NCI-H128 (cell line): ENCODE results near the gene COL21A1.

Experiments
- DNase-seq: peaks from one replicate; lab custom pipeline; 2025; ENCODE audit not compliant: unreplicated experiment; lab: John Stamatoyannopoulos, UW

Gene COL21A1

DNA sequence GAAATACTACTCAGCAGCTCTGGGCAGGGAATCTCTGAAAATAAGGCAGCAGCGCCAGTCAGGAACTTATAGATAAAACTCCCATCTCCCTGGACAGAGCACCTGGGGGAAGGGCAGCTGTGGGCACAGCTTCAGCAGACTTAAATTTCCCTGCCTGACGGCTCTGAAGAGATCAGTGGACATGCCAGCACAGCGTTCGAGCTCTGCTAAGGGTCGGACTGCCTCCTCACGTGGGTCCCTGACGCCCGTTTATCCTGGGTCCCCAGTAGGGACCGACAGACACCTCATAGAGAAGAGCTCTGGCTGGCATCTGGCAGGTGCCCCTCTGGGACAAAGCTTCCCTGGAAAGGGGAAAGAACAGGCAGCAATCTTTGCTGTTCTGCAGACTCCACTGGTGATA is 59.0 kb downstream of the COL21A1 start:
- no peak for DNase-seq

DNA sequence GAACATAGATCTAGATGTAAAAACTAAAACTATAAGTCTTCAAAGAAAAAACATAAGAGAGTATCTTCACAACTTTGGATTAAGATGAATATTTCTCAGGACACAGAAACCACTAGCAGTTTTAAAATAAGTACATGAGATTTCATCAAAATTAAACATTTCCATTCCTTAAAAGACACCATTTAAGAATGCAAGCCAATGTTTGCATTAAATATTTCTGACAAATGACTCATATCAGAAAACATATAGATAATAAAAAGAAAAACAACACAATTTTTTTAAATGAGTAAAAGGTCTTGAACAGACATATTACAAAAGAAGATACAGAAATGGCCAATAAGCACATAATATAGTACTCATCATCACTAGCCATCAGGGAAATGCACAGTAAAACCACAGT is 59.7 kb downstream of the COL21A1 start:
- no peak for DNase-seq

DNA sequence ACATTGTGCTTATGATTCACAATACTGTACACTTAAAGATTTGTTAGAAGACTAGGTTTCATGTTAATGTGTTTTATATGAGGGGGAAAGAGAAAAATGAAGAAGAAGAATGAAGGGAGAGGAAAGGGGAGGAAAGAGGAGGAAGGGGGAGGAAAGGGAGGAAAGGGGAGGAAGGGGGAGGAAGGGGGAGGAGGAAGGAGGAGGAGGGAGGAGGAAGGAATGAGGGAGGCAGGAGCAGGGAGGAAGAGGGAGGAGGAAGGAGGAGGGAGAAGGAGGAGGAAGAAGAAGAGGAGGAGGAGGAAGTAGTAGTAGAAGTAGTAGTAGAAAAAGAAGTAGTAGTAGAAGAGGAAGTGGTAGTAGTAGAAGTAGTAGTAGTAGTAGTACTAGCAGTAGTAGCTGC is 70.6 kb downstream of the COL21A1 start:
- DNase-seq, result no peak

- no peak for DNase-seq
Measured at GRCh38 chr6:56173228-56173627, 74.2 kb downstream of the COL21A1 start.

GRCh38 chr6:56172144-56172543 is 75.2 kb downstream of the COL21A1 start:
- no peak for DNase-seq

DNA sequence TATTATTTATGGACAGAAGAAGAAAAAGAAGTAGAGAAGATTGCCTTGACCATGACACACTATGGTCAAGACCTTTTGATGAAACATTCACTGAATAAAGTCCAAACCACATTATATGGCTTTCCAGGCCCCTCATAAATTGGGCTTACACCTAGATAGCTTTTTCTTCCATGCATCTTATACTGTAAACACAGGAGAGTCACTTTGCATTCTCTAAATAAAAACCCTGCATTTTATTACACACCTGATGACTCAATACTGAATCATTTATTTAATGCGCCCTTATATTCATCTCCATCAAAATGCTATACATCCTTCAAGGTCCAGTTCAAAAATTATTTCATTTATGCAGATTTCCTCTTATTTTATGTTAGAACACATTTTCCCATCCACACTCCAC is 78.0 kb downstream of the COL21A1 start:
- DNase-seq, result no peak

GRCh38 chr6:56168596-56168995 is 78.8 kb downstream of the COL21A1 start:
- no peak for DNase-seq

- DNase-seq, result no peak
Measured at GRCh38 chr6:56162081-56162480, 85.3 kb downstream of the COL21A1 start.

- DNase-seq, result no peak
Measured at GRCh38 chr6:56160489-56160888, 86.9 kb downstream of the COL21A1 start.

- no peak for DNase-seq
Measured at GRCh38 chr6:56158571-56158970, 88.8 kb downstream of the COL21A1 start.

- no peak for DNase-seq
Measured at GRCh38 chr6:56156643-56157042, 90.7 kb downstream of the COL21A1 start.

DNA sequence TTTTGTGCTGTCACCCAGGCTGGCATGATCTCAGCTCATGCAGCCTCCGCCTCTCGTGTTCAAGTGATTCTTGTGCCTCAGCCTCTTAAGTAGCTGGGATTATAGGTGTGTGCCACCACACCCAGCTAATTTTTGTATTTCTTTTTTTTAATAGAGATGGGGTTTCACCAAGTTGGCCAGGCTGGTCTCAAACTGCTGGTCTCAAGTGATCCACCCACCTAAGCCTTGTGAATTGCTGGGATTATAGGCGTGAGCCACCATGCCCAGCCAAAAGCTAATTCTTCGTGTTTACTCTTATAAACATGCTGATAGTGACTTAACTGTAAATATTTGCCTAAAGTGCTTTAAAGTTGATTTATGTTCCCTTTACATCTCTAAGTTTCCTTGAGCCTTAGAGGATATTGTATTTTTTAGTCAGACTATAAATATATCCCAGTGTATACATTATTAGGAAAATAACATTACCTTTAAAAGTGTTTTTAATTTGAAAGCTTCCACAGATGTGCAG is 91.7 kb downstream of the COL21A1 start:
- no peak for DNase-seq

- no peak for DNase-seq
Measured at GRCh38 chr6:56154076-56154475, 93.3 kb downstream of the COL21A1 start.

GRCh38 chr6:56152611-56153010 is 94.8 kb downstream of the COL21A1 start:
- DNase-seq, result no peak

DNA sequence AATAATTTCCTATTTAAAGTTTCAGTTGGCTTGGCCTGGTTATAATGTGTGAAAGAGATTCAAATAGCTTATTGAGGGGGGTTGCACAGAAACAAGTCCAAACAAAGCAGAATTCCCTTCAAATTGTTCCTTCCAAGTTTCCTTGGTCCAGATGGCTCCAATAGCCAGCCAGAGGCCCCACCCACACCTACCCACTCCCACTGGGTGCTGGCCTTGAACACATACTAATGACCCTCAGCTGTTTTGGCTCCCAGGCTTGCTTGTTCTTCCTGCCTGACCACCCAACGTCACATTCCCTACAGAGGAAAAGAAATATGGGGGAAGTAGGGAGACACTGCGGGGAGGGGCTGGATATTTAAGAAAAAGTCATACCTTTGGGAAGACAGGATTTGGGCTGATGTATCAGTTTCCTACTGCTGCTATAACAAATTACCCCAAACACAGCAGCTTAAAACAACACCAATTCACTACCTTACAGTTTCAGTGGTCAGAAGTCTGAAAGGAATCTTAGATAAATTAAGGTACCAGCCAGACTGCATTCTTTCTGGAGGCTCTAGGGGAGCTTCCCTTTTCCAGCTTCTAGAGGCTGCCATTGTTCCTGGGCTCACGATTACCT is 95.7 kb downstream of the COL21A1 start:
- DNase-seq, result no peak

DNA sequence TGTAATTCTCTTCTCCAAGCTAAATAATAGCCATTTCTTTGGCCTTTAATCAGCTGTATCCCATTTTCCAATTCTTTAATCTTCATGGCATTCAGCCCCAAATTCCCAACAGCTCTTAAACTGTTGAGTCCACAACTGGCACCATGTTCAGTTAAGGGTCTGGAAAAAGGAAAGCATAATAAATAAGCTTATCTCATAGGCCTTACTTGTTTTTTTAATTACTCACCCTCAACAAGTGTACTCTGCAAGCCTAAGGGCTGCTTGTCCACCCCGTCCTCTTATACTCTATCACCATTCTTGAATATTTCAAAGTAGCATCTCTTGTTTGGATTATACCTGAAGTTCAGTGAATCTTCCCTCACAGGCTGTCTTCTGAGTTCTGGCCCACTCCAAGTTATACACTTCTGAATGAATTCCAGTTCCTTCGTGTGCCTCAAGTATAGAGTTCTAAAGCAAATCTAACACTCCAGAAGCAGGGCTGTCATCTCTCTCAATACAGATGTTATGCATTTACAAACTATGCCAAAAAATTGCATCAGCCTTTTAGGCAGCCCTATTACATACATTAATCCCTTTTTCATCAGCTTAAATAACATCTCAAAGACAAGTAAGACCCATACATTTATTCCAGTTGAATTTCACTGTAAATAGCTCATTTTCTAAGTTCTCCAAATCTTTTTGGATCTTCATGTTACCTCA is 98.7 kb downstream of the COL21A1 start:
- DNase-seq, result no peak

- DNase-seq, result no peak
Measured at GRCh38 chr6:56147766-56148165, 99.6 kb downstream of the COL21A1 start.

DNA sequence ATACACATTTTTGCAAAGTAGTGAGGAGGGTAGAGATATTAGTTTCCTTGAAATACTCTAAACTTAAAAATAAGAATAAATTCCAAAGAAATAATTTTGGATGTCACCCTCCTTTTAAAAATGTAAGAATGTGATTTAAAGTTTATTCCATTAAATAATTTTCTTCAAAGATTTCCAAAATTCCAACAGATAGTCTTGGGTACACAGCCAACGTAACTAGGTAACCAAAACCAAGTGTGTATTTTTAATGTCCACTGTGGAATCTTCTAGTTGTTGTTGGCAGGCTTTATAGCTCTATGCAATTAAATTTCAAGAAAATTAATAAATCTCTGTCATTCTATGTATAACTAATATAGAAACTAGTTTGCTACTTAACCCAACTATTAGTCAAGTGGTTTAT is 101.3 kb downstream of the COL21A1 start:
- no peak for DNase-seq

- no peak for DNase-seq
Measured at GRCh38 chr6:56145616-56146015, 101.8 kb downstream of the COL21A1 start.

GRCh38 chr6:56144538-56145324 is 102.6 kb downstream of the COL21A1 start:
- no peak for DNase-seq

GRCh38 chr6:56143796-56144195 is 103.6 kb downstream of the COL21A1 start:
- DNase-seq, result no peak

DNA sequence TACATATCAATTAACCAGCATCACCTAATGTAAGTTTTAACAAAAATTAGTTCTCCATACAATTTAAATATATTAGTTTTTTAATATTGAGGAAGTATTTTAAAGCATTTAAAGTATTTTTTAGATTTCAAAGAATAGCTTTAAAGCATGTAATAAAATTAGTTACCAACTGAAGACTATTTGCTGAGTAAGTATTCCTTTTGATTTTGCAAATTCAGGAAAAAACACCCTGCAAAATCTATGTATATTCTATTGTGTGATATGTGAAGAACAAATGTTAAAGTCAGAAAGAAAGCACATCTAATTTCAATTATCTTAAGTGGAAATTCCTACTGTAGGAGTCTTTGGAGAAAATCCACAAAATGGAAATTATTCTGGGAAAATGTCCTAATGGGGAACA is 107.3 kb downstream of the COL21A1 start:
- no peak for DNase-seq
